GM21825 (cell line): Measurements from ENCODE around the gene COPE.
"Not testable (repeated sequence)": the region's sequence is repeated elsewhere in the genome, so short reads cannot be mapped to it uniquely, and the experiment has no call there.

ENCODE experiments used
- ATAC-seq: cut with Tn5 transposase; IDR thresholded peaks from one replicate; pipeline ENCODE4 v1.9.1; 2021; ENCODE audit warnings: mild to moderate bottlenecking, moderate library complexity; ENCODE audit not compliant: unreplicated experiment

The COPE gene

GRCh38 chr19:18919086-18919899, at the start of gene COPE, which contains the start of gene DDX49:
TSS of gene COPE (minus strand) at chr19:18919387. CDS start at chr19:18919348, 39 bp downstream.
TSS of gene DDX49 (plus strand) at chr19:18919715. CDS start at chr19:18919742, 27 bp downstream.
- peak; percentile 92 for ATAC-seq

- ATAC-seq: no peak
Measured at GRCh38 chr19:18967358-18968146, 48.4 kb upstream of the COPE start.

DNA sequence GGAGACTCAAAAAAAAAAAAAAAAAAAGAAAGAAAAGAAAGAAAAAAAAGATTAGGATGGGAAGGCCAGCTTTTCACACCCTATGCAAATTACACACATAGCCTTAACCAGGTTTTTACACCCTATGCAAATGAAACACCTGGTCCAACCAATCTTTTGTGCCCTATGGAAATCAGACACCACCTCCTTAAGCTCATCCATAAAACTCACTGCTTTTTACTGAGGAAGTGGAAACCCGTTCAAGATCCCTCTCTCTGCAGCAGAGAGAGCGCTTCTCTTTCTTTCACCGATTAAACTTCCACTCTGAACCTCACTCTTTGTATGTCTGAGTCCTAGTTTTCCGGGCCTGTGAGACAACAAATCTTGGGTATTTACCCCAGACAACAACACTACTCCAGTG, 47.1 kb upstream of the COPE start:
- ATAC-seq: no peak

GRCh38 chr19:18964121-18964520, 44.9 kb upstream of the COPE start:
- no peak for ATAC-seq

GRCh38 chr19:18961767-18962620, 42.8 kb upstream of the COPE start:
- ATAC-seq: no peak

DNA sequence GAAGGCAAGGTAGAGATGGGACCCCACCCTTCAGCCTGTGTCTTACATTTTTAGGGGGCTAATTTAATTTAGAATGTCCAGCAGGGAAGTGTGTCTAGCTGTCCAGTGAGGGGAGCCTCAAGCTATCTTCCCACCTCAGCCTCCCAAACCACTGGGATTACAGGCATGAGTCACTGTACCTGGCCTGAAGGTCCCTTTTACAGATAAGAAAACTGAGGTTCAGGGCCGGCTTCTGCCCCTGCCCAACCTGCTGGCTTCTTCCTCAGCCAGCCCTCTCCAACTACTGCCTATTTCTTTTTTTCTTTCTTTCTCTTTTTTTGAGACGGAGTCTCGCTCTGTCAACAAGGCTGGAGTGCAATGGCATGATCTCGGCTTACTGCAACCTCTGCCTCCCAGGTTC, 41.2 kb upstream of the COPE start:
- no peak for ATAC-seq

GRCh38 chr19:18955042-18955441, 35.9 kb upstream of the COPE start:
- ATAC-seq: no peak

DNA sequence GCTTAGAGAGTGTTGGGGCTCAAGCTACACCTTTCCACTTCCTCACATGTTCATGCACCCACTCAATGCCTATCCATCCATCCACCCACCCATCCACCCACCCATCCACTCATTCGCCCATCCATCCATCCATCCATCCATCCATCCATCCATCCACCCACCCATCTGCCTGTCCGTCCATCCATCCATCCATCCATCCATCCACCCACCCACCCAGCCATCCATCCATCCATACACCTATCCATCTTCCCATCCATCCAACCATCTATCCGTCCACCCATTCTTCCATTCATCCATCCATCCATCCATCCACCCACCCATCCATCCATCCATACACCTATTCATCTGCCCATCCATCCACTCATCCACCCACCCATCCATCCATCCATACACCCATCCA, 34.9 kb upstream of the COPE start:
- ATAC-seq: no peak

DNA sequence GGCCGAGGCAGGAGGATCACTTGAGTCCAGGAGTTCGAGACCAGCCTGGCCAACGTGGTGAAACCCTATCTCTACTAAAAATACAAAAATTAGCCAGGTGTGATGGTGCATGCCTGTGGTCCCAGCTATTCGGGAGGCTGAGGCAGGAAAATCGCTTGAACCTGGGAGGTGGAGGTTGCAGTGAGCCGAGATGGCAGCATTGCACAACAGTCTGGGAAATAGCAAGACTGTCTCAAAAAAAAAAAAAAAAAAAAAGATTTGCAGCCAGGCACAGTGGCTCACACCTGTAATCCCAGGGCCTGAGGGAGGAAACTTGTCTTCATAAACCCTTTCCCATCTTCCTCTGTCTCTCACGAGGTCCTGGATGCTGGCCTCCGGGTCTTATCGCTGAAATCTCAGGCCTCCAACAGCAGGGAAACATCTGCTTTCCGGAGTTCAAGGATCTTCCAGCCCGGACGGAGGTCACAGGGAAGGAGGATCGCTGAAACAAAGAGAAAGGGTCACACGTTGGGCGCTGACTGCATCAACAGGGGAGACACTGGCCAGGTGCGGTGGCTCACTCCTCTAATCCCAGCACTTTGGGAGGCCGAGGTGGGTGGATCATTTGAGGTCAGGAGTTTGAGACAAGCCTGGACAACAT, 33.3 kb upstream of the COPE start:
- not testable (repeated sequence) for ATAC-seq

DNA sequence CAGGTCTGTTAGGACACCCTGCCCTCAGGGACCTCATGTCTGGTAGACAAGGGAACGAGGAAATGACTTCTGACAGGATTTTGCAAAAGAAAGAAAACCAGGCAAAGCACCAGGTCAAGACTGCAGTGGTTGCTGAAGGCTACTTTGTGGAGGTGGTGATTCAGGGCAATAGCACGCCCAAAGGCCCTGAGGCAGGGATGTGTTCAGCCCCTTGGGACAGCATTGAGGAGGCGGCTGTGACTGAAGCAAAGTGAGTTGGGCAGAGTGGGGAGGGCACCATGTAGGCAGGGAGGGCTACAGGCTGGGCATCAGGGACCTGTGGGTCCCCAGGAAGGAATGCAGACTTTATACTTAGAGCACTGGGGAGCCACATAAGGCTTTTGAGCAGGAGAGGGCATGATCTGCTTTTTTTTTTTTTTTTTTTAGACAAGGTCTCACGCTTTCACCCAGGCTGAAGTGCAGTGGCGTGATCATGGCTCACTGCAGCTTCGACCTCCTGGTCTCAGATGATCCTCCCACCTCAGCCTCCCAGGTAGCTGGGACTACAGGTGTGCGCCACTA, 32.6 kb upstream of the COPE start:
- no peak for ATAC-seq

- no peak for ATAC-seq
Measured at GRCh38 chr19:18949858-18950257, 30.7 kb upstream of the COPE start.

- no peak for ATAC-seq
Measured at GRCh38 chr19:18948976-18949356, 29.8 kb upstream of the COPE start.

GRCh38 chr19:18948075-18948975, 29.1 kb upstream of the COPE start:
- no peak for ATAC-seq

GRCh38 chr19:18946918-18947317, 27.7 kb upstream of the COPE start:
- ATAC-seq: no peak

- ATAC-seq: no peak
Measured at GRCh38 chr19:18946335-18946734, 27.1 kb upstream of the COPE start.

DNA sequence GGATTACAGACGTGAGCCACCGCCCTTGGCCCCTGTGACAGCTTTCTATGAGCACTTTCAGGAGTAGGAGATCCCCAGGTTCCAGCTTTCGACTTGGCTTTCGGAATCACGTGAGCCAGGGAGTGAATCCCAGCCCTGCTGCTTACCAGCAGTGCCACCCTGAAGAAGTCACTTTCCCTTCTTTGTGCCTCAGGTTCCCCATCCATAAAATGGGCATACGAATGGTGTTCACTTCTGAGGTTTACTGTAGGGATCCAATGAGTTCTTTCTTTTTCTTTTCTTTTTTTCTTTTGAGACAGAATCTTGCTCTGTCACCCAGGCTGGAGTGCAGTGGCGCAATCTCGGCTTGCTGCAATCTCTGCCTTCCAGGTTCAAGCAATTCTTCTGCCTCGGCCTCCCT, 26.1 kb upstream of the COPE start:
- ATAC-seq: no peak

DNA sequence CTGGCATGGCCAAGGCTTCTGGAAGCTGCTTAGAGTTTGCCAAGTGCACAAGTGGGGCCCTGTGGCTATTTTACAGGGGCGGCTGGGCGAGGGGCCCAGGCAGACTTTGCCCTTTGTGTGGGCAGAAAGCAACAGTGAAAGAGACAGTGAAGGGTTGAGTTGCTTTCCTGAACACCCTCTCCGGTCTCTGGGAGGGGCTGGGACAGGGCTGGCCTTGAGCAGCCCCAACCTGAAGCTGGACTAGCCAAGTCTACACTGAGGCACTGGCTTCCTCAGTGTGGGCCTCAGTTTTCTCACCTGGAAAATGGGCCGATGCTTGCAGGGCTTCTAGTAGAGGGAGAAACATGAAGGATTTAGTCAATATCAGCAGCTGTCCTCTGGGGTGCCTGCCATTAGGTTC, 24.3 kb upstream of the COPE start:
- no peak for ATAC-seq

GRCh38 chr19:18942692-18943091, 23.5 kb upstream of the COPE start:
- ATAC-seq: no peak

GRCh38 chr19:18941628-18942354, 22.6 kb upstream of the COPE start:
- no peak for ATAC-seq
